LNCAP (cell line): Measurements from ENCODE around the gene HSFX2.
A peak's percentile ranks its signal among the peaks of the same experiment; 100 is the strongest.

Experiments
- TF ChIP-seq, protein P1 (sequence below): fragments of 450-650 bp; IDR thresholded peaks from 2 replicates; pipeline ENCODE4 v1.5.1; 2017; ENCODE audit warnings: mild to moderate bottlenecking

The HSFX2 gene

DNA sequence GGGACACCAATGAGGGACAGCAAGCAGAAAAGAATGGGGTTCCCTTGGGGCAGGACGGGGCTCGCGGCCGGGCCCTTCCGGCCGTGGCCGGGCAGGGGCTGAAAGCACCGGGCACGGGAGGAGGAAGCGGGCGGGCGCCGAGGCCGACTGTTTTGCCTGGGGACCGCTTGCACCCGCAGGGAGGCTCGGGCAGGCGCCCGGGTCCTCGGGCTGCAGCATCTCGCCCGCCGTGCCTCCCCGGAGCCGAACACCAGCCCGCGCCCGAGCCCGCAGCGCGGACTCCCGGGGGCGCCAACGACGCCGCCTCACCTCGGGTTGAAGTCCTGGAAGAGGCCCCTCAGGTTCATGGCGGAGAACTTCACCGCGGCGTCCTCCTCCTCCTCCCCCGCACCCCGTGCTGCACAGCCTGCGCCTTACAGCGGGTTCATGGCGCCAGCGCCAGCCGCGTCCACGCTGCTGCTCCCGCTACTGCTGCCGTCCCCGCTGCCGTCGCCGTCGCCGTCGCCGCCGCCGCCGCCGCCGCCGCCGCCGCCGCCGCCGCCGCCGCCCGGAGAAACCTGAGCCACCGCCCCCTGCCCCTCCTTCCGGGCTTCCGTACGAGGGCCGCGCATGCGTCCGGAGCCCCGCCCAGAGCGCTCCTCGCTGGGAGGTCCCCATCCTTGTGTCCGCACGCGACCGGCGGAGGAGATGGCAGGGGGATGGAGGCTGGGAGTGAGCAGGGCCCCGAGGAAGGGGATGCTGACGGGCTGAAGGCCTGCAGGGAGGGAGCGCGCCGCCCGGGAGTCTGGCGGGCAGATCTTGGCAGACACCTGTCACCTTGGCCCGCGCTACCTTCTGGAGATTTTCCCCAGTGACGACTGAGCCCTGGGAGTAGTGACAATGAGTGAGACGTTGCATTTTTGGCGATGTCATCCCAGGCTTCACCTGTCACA, 36.4 kb upstream of the HSFX2 start, which contains the start of gene TMEM185A:
Gene TMEM185A (minus strand): TSS at position 559 of the 932 bp plus-strand sequence. CDS start 212 bp downstream, at position 347.
- TF ChIP-seq, protein P1, sequence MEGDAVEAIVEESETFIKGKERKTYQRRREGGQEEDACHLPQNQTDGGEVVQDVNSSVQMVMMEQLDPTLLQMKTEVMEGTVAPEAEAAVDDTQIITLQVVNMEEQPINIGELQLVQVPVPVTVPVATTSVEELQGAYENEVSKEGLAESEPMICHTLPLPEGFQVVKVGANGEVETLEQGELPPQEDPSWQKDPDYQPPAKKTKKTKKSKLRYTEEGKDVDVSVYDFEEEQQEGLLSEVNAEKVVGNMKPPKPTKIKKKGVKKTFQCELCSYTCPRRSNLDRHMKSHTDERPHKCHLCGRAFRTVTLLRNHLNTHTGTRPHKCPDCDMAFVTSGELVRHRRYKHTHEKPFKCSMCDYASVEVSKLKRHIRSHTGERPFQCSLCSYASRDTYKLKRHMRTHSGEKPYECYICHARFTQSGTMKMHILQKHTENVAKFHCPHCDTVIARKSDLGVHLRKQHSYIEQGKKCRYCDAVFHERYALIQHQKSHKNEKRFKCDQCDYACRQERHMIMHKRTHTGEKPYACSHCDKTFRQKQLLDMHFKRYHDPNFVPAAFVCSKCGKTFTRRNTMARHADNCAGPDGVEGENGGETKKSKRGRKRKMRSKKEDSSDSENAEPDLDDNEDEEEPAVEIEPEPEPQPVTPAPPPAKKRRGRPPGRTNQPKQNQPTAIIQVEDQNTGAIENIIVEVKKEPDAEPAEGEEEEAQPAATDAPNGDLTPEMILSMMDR, result no peak

DNA sequence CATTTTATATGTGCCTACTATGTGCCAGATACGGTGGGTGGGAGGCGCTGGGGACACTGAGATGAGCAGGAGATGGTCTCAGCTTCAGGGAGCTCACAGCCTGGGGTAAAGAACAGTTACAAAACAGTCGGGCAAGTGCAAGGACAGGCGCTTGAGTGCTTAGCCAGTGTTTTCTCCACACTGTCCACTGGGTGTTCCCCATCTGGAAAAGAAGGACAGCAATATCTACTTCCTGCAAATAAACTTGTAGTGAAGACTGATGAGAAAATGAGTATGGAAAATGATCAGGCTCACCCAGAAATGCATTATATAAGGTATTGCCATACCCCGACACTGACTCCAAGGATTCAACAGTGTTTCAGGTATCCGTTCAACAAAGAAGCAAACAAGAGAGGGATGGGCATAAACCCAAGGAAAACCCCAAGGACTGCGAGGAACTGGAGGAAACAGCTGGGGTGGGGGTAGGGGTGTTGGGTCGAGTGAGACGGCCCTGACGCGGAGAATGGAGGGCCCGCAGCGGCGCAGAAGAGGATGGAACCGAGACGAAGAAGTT, 35.6 kb upstream of the HSFX2 start:
- TF ChIP-seq, protein P1, result peak; percentile 7; the same call in 1 of the 2 replicates

DNA sequence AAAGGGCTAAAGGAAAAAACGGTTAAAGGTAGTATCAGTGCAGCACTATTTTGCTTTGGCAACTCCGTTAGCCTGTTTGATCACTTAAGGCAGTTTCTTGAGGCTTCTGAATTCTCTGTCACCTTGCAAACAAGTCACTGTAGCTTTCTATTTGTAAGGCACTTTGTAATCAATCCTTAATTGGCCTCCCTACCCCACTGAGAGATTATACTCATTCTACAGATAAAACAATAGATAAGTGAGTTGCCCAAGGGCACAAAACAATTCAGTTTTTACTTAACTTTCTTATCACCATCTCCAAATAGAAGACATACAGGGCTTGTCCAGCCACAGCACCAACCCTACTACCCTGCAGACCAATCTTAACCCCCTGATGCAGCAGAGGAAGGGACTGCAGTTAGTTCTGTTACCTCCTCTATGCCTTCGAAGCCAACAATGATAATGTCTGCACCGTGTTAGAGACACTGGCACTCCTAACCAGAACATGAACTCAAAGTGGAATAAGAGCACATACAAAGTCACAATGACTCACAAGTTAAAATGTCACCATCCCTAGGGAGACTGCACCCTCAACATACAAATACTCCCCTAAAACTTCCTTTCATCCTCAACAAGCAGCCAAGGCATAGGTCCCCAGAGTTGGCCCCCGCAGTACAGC, 34.7 kb upstream of the HSFX2 start:
- TF ChIP-seq, protein P1, result no peak

DNA sequence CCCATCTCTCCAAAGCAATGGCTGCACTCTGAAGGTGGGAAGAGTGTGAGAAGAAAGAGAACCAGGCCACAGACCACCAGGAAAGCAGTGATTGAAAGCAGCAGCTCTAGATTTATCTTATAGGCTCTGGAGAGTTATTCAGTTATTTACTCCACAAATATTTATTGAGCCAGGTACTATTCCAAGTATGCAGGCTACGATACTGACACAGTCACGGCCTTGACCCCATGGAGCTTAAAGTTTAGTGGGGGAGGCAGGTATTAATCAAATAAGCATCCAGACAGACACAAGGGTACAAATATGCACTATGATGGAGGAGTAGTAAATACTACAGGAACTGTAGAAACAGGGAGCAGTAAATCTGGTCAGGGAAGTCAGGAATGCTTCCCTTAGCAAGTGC, 33.7 kb upstream of the HSFX2 start:
- TF ChIP-seq, protein P1, result no peak

DNA sequence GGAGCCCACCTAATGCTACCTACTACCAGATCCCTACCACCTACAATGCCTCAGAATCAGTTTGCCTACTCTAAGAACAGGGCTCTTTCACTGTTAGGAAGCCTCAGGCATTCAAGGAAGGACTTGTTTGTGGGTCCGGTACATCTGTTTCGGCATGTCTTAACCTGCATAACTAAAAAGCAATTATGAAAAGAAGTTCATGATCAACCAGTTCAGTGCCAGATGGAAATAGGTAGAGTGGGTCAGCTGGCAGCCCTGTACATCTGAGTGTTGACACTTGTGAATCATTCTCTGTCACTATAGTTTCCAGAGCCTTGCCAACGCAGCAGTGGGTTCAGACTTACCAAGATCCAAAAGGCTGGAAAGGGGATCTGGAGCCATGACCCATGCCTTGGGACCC, 33.2 kb upstream of the HSFX2 start:
- TF ChIP-seq, protein P1, result no peak

DNA sequence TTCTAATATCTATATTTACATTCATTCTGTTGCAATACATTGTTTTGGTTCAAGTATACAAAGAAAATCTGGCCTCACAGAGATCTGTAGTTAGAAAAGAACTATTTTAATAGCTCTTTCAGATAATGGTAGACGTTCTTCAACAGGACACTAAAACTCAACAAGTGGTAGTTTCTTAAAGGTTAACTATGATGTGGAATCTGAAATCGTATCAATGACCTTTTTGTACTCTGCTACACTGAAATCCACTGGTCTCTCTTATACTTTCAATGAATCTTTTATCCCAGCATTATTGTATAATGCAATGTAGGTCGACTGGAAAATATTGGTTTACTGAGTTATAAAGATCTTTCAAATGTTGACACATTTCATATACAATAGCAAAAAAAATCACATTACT, 23.8 kb upstream of the HSFX2 start:
- TF ChIP-seq, protein P1, result no peak

DNA sequence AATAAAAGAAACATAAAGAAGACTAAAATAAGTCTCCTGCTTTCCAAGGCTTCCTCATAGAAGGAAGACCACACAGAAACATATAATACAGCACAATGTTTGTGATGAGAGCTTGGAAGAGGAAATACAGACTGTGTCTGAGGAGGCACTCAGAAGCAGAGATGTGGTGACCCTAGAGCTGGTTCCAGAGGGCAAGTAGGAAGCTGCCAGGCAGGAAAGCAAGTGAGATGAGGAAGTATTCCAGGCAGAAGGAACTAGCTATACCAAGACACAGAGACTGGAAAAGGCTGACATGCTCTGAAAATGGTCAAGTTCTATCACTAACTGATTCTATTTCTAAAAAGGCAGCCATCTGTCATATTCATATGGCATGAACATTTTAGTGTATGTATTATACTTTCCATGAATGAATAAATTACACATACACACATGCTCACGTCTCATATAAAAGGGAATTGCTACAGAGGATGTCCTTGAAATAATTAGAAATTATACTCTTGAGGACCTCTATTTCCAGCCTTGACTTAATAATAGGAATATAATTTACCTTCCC, 16.6 kb upstream of the HSFX2 start:
- TF ChIP-seq, protein P1, result no peak
